ENCODE data around the gene EIF3F.
"Not testable (repeated sequence)": the region's sequence is repeated elsewhere in the genome, so short reads cannot be mapped to it uniquely, and the experiment has no call there.

The EIF3F gene

GRCh38 chr11:7986768-7987559, at the start of gene EIF3F:
Gene EIF3F (plus strand): TSS chr11:7987337. CDS start chr11:7987353, 16 bp downstream.
- DNase-seq, result peak; percentile 99

- no peak for DNase-seq
These were observed 46.0 kb upstream of the EIF3F start for GRCh38 chr11:7941146-7941545.

- no peak for DNase-seq
These were observed 45.5 kb upstream of the EIF3F start, which contains the start of gene OR10A3 for GRCh38 chr11:7941608-7942007. Gene OR10A3 (minus strand): TSS chr11:7941708. CDS start chr11:7939520, 2,188 bp downstream.

GRCh38 chr11:7944123-7944522, 43.0 kb upstream of the EIF3F start:
- no peak for DNase-seq

GRCh38 chr11:7949934-7950333, 37.2 kb upstream of the EIF3F start:
- DNase-seq, result no peak

- DNase-seq, result no peak
These were observed 31.9 kb upstream of the EIF3F start for GRCh38 chr11:7955191-7955590.

GRCh38 chr11:7964261-7964660, 22.9 kb upstream of the EIF3F start:
- DNase-seq, result no peak

- DNase-seq, result no peak
These were observed 22.3 kb upstream of the EIF3F start for GRCh38 chr11:7964873-7965272.

- no peak for DNase-seq
These were observed 21.8 kb upstream of the EIF3F start, which contains the start of gene NLRP10 for GRCh38 chr11:7965386-7965785. Gene NLRP10 (minus strand): TSS chr11:7965447. CDS start chr11:7963495, 1,952 bp downstream.

- DNase-seq, result no peak
These were observed 20.0 kb upstream of the EIF3F start for GRCh38 chr11:7967097-7967496.

GRCh38 chr11:7967826-7968225, 19.3 kb upstream of the EIF3F start:
- no peak for DNase-seq

- no peak for DNase-seq
These were observed 18.5 kb upstream of the EIF3F start for GRCh38 chr11:7968686-7969085.

- no peak for DNase-seq
These were observed 17.1 kb upstream of the EIF3F start for GRCh38 chr11:7969756-7970646.

GRCh38 chr11:7971846-7972245, 15.3 kb upstream of the EIF3F start:
- no peak for DNase-seq

GRCh38 chr11:7973011-7973410, 14.1 kb upstream of the EIF3F start:
- DNase-seq, result no peak

- no peak for DNase-seq
These were observed 12.5 kb upstream of the EIF3F start for GRCh38 chr11:7974668-7975067.

GRCh38 chr11:7977232-7977917, 9.8 kb upstream of the EIF3F start:
- DNase-seq, result no peak

GRCh38 chr11:7981619-7982157, 5.4 kb upstream of the EIF3F start:
- DNase-seq, result no peak

GRCh38 chr11:7982582-7983119, 4.5 kb upstream of the EIF3F start:
- no peak for DNase-seq

GRCh38 chr11:7983832-7984590, 3.1 kb upstream of the EIF3F start:
- no peak for DNase-seq

GRCh38 chr11:7987560-7987883, 385 bp downstream of the EIF3F start:
- not testable (repeated sequence) for DNase-seq
